Muscle layer of colon (tissue), 2 donors: ENCODE measurements around the gene NKD2.

Source experiments
- H3K27ac ChIP-seq: one replicate; pipeline ENCODE4 v1.7.0; 2013; ENCODE audit warnings: low read depth, mild to moderate bottlenecking, low read length, moderate library complexity
- H3K27me3 ChIP-seq, 2 donors: one replicate each; pipeline ENCODE4 v1.7.0; 2013; ENCODE audit warnings: low read length in 2 of 2, mild to moderate bottlenecking in 2 of 2; ENCODE audit not compliant: insufficient read depth in 2 of 2, control insufficient read depth in 1 of 2
- H3K36me3 ChIP-seq: one replicate; pipeline ENCODE4 v1.7.0; 2013; ENCODE audit warnings: mild to moderate bottlenecking, low read length; ENCODE audit not compliant: insufficient read depth
- H3K4me1 ChIP-seq: one replicate; pipeline ENCODE4 v1.7.0; 2013; ENCODE audit warnings: mild to moderate bottlenecking, low read length; ENCODE audit not compliant: insufficient read depth
- H3K4me3 ChIP-seq, 2 donors: one replicate each; pipeline ENCODE4 v1.7.0; 2013; ENCODE audit warnings: low read length in 2 of 2, low read depth in 1 of 2, mild to moderate bottlenecking in 1 of 2, moderate library complexity in 1 of 2
- H3K9ac ChIP-seq: one replicate; pipeline ENCODE4 v1.7.0; 2013; ENCODE audit warnings: low read length
- H3K9me3 ChIP-seq: one replicate; pipeline ENCODE4 v1.7.0; 2013; ENCODE audit warnings: mild to moderate bottlenecking, low read length
- donor health status: abdominal sarcoma.
- donor health status: Adenocarcinoma of cecum.

The NKD2 gene

GRCh38 chr5:1042626-1043025 lies 34.0 kb downstream of the NKD2 start:
- Histone ChIP-seq H3K36me3 (no peaks in the 10 kb centered on the region), H3K4me3 (no peak overlapping the region), H3K9ac (no peak overlapping the region), H3K27me3 (no peaks in the 10 kb centered on the region), H3K27ac (no peak overlapping the region), H3K4me1 (no peaks in the 10 kb centered on the region), H3K9me3 (no peaks in the 10 kb centered on the region)

GRCh38 chr5:1043327-1043726 lies 34.7 kb downstream of the NKD2 start:
- no peaks in the 10 kb centered on the region for H3K4me1 ChIP-seq
- H3K9me3 ChIP-seq: no peaks in the 10 kb centered on the region
- H3K36me3 ChIP-seq: no peaks in the 10 kb centered on the region
- no peaks in the 10 kb centered on the region for H3K27me3 ChIP-seq
- H3K4me3 ChIP-seq: no peak overlapping the region
- no peak overlapping the region for H3K27ac ChIP-seq
- no peak overlapping the region for H3K9ac ChIP-seq

- no peaks in the 10 kb centered on the region for H3K36me3 ChIP-seq
- H3K4me3 ChIP-seq: no peak overlapping the region
- no peak overlapping the region for H3K9ac ChIP-seq
- no peak overlapping the region for H3K27ac ChIP-seq
- no peaks in the 10 kb centered on the region for H3K9me3 ChIP-seq
- no peaks in the 10 kb centered on the region for H3K4me1 ChIP-seq
- no peaks in the 10 kb centered on the region for H3K27me3 ChIP-seq
These were observed 35.5 kb downstream of the NKD2 start for GRCh38 chr5:1044117-1044516.

GRCh38 chr5:1045960-1046560 lies 37.5 kb downstream of the NKD2 start:
- Histone ChIP-seq H3K27me3 (no peaks in the 10 kb centered on the region), H3K4me3 (no peak overlapping the region), H3K4me1 (no peaks in the 10 kb centered on the region), H3K9ac (no peak overlapping the region), H3K9me3 (no peaks in the 10 kb centered on the region), H3K36me3 (no peaks in the 10 kb centered on the region), H3K27ac (no peak overlapping the region)

- H3K9ac ChIP-seq: no peak overlapping the region
- no peaks in the 10 kb centered on the region for H3K9me3 ChIP-seq
These were observed 38.8 kb downstream of the NKD2 start for GRCh38 chr5:1047332-1047965.

GRCh38 chr5:1048162-1048721 lies 39.6 kb downstream of the NKD2 start:
- no peaks in the 10 kb centered on the region for H3K36me3 ChIP-seq

More at GRCh38 chr5:1047332-1047965, 38.8 kb downstream of the NKD2 start:
- Histone ChIP-seq H3K27me3 (no peaks in the 10 kb centered on the region), H3K4me3 (no peak overlapping the region), H3K36me3 (no peaks in the 10 kb centered on the region), H3K27ac (no peak overlapping the region), H3K4me1 (no peaks in the 10 kb centered on the region)

GRCh38 chr5:1048861-1049838 lies 40.5 kb downstream of the NKD2 start:
- no peaks in the 10 kb centered on the region for H3K27me3 ChIP-seq

More at GRCh38 chr5:1048162-1048721, 39.6 kb downstream of the NKD2 start:
- no peaks in the 10 kb centered on the region for H3K4me1 ChIP-seq
- H3K9ac ChIP-seq: no peak overlapping the region
- no peak overlapping the region for H3K4me3 ChIP-seq
- H3K27ac ChIP-seq: no peak overlapping the region
- no peaks in the 10 kb centered on the region for H3K27me3 ChIP-seq
- H3K9me3 ChIP-seq: no peaks in the 10 kb centered on the region

GRCh38 chr5:1050423-1051365 lies 42.1 kb downstream of the NKD2 start:
- no peak overlapping the region for H3K9ac ChIP-seq
- H3K27ac ChIP-seq: no peak overlapping the region
- no peak overlapping the region for H3K4me3 ChIP-seq
- H3K4me1 ChIP-seq: no peaks in the 10 kb centered on the region
- no peaks in the 10 kb centered on the region for H3K9me3 ChIP-seq
- H3K27me3 ChIP-seq: no peaks in the 10 kb centered on the region
- H3K36me3 ChIP-seq: no peaks in the 10 kb centered on the region

More at GRCh38 chr5:1048861-1049838, 40.5 kb downstream of the NKD2 start:
- Histone ChIP-seq H3K4me1 (no peaks in the 10 kb centered on the region), H3K36me3 (no peaks in the 10 kb centered on the region), H3K4me3 (no peak overlapping the region), H3K9ac (no peak overlapping the region), H3K27ac (no peak overlapping the region), H3K9me3 (no peaks in the 10 kb centered on the region)

GRCh38 chr5:1051366-1051720 lies 42.7 kb downstream of the NKD2 start:
- Histone ChIP-seq H3K27ac (no peak overlapping the region), H3K9me3 (no peaks in the 10 kb centered on the region), H3K4me3 (no peak overlapping the region), H3K4me1 (no peaks in the 10 kb centered on the region), H3K36me3 (no peaks in the 10 kb centered on the region), H3K9ac (no peak overlapping the region), H3K27me3 (no peaks in the 10 kb centered on the region)

GRCh38 chr5:1052076-1052475 lies 43.5 kb downstream of the NKD2 start:
- Histone ChIP-seq H3K27me3 (no peaks in the 10 kb centered on the region), H3K4me3 (no peak overlapping the region), H3K4me1 (no peaks in the 10 kb centered on the region), H3K9ac (no peak overlapping the region), H3K9me3 (no peaks in the 10 kb centered on the region), H3K36me3 (no peaks in the 10 kb centered on the region), H3K27ac (no peak overlapping the region)
